HUDEP-2 (cell line): ENCODE results near the gene ADCY3.
A peak's percentile ranks its signal among the peaks of the same experiment; 100 is the strongest.
"Not testable (repeated sequence)": the region's sequence is repeated elsewhere in the genome, so short reads cannot be mapped to it uniquely, and the experiment has no call there.

ENCODE experiments used
- DNase-seq, 76 experiments: peaks; one replicate each; lab custom pipeline; 2025; ENCODE audit not compliant: unreplicated experiment in 76 of 76; lab: John Stamatoyannopoulos, UW

ADCY3 gene

DNA sequence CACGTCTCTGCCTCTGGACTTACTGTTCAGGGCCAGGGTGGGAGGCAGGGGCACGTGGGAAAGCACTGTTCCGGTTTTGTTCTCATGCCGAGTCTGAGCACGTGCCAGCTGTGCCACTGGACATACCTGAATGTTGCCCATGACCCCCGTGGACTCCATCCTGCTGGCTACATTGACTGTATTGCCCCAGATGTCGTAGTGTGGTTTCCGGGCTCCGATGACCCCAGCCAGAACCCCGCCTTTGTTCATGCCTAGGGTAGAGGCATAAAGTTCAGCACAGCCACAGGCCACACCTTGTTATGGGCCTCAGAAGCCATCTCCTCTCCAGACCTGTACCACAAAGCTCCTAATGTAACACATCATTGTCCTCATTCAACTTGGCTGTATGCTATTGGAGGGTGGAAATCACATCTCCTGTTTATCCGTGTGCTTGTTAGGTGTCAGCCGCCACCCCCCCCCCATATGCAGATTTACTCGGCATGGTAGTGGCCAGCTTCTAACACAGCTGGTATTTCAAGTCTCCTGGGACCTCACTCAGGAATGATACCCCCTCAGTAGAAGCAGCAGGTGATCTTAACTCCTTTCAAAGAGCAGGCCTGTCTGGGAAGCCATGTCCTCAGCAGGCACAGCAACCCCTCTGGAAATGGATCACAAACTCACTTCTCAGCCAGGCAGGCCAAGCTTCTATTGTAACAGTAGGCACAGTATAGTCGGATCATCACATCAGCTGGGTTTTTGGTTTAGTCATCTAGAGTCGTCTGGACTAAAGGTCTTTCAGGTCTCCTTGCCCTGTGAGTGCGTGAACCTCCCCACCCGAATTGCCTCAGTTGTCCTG, 99.2 kb downstream of the ADCY3 start:
- no peak for DNase-seq

DNA sequence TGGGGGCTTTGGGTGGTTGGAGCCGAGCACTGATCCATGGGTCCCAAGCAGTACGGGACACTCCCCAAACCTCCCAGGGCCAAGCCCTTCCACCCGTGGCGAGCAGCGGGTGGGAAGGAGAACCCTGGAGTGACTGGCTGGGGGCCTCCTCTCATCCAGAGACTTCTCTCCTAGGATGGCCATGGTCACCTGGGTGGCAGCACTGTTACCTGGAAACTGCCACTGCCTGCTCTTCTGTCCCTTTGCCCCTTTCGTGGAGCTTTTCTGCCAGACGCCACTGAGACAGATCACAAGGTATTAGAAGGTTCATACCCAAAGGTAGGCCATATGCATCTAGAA, 99.9 kb downstream of the ADCY3 start:
- DNase-seq: no peak

DNA sequence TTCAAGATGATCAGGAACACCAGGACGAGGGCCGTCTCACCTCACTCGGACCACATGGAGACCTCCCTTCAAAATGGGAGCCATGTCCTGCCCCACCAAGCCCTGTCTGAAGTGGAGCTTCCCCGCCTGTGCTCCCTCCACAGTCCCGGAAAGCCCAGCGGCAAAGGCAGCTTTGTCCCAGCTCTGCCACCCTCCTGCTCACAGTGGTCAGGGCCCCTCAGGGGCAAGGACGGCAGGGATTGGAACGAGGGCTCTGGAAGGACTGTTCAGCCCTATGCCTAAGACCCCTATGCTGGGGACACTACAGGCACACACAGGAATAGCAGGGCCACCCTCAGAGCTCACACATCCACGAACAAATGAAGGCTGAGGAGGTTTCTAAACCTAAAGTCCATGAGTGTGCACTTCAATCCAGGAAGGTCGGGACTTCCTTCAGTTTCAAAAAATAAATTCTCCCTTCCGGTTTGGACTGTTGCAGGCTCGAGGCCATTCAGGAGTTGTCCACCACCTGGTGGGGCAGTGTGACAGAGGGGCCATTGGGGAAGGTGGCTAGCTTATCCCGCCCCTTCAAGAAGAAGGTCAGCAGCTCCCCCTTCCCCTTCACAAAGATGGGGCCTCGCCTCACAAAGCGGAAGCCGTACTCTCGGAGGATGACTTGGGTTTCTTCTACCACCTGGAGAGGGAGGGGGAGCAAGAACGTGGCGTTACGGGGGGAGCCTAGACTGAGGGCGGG, 100.4 kb downstream of the ADCY3 start:
- no peak for DNase-seq

DNA sequence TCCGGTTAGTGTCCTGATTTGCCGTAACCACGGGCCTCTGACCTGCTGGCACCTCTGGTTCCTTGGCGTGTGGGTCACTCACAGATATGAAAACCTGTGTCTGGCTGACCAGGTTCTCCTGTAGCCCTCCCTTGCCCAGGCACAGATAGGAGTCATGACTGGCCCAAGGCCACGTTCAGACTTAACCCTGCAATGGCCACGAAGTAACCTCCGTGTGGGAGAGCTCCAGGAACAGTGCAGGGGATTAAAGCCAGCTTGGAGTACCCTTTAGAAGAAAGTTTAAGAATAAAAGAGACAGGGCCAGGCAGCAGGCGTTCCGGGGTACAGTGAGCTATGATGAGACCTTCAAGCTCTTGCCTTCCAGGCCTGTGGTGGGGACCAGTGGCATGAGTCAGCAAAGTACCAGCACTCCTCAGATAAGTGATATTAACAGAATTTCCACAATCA, 101.3 kb downstream of the ADCY3 start:
- peak in 9 of 76 experiments; percentile 7 to 52 (median 26) for DNase-seq

DNA sequence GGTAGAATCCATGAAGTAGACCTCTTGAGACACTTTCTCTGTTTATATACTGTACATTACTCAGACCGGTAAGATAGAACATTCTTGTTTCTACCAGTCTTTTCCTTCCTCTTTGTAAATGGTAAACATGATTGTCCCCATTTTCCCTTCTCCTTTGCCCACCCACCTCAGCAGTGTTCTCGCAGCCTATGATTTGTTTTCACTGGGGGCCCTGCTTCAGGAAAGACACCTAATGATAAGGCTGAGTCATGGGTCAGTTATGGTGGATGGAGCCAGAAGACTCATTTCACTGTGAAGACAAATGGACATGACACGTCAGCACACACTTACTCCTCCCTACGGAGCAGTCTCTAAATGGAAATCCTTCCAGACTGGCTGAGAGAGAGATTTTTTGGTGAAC, 103.2 kb downstream of the ADCY3 start:
- no peak for DNase-seq

DNA sequence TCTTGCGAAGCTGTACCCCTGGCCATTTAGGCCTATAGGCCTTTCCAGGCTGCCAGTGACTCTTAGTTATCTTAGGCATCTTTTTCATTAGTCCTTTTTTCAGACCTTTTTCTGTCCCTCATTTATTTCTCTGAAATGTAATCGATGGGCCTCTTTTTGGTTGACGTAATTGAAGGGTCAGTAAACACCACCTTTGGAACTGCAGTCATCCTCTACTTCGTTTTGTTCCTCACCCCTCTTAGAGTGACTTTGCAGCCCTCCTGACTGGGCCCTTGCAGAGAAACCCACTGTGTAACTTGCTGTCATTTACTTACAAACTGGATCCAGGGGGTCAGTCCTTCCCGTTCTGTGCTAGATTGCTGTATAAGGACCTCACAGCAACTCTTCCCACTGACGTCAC, 103.6 kb downstream of the ADCY3 start:
- no peak for DNase-seq

DNA sequence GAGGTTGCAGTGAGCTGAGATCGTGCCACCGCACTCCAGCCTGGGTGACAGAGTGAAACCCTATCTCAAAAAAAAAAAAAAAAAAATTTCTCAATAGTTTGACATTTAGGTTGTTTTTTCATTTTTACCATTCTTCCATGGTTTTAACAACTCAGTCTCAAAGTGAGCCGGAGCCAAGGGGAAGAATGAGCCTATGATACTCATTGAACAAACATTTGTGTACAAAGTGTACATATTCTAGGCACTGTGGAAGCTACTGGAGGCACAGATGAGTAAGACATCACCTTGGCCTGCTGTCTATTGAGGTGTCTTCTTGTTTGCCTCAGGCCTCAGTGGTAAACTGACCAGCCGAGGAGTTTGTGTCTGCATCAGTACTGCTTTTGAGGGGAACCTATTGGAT, 104.9 kb downstream of the ADCY3 start:
- no peak for DNase-seq

DNA sequence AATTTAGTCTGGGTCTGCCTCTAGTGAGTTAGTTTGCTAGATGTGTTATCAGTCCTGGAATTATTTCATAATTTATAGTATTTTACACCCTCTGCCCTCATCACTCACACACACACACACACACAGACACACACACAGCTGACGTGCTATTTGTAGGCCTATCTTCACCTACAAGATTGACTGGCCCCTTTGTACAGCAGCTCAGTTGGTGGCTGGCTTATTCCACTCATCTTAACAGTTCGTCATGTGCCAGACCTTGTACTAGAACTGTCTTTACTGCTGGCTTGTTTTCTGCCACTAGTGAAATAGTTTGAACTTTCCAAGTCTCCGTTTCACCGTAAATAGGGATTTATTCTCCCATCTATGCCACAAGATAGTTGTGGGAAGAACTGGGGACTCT, 105.5 kb downstream of the ADCY3 start:
- DNase-seq: no peak

DNA sequence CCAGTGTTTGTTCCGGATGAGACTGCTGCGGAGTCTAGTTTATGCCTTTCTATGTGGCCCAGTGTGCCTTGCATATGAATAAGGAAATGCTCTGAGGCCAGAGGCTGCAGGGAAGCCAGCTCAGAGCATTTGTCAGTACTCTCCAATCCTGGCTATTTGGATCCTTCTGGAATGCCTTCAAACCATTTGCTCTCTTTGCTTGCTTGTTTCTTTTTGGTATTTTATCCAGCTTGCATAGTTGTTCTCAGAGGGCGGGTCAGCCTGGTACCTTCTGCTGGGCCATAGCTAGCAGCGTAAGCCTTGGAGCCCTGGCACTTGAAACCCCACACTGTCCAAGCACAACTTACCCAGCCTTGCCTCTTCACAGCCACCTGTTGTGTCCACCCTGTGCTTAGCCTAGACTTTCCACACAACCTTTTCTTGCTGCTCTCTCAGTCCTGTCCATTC, 106.3 kb downstream of the ADCY3 start:
- no peak for DNase-seq

DNA sequence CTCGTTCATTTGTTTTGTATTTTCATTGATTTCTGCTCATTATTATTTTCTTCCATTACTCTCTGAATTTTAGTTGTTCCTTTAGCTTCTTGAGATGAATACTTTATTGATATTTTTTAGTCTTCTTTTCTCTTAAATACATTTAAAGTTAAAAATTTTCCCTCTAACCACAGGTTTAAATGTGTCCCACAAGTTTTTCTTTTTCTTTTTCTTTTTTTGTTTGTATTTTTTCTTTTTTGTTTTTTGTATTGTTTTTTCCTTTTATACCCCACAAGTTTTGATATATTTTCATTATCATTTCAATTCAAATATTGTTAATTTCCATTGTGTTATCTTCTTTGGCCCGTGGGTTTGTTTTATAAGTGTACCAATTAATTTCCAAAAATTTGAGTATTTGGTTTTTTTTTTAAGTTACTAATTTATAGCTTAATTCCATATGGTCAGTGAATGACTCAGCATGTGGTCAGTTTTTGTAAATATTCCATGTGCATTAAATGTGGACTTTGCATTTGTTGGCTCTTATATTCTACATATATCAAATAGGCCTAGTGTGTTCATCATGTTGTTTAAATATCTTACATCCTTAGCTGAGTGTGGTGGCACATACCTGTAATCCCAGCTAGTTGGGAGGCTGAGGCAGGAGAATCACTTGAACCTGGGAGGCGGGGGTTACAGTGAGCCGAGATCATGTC, 110.6 kb downstream of the ADCY3 start:
- no peak for DNase-seq

DNA sequence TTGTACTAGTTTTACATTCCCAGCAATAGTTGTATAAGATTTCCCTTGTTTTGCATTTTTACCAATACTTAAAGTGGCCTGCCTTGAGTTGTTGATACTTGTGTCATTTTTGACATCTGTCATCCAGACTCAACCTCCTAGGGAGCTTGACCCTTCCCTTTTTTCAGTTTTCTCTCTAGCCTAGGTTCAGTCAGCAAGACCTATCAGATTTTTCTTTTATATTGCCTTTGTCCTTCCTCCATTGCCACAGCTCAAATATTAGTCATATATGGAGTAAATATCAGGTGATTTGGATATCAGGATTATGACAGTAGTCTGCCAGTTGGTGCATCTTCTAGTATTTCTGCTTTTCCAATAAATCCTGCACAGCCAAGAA, 113.4 kb downstream of the ADCY3 start:
- DNase-seq: no peak

DNA sequence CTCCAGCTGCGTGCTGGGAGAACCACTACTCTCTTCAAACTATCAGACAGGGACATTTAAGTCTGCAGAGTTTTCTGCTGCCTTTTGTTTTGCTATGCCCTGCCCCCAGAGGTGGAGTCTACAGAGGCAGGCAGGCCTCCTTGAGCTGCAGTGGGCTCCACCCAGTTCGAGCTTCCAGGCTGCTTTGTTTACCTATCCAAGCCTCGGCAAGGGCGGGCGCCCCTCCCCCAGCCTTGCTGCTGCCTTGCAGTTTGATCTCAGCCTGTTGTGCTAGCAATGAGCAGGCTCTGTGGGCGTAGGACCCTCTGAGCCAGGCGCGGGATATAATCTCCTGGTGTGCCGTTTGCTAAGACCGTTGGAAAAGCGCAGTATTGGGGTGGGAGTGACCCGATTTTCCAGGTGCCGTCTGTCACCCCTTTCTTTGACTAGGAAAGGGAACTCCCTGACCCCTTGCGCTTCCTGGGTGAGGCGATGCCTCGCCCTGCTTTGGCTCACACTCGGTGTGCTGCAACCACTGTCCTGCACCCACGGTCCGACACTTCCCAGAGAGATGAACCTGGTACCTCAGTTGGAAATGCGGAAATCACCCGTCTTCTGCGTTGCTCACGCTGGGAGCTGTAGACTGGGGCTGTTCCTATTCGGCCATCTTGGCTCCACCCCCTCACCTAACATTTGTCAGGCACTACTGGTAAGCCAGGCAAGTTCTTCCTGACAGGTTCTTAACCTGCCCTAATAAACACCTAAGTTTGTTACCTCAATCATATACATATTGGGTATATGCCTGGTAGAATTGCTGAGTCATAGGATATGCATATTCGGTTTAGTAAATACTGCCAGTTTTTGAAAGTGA, 114.0 kb downstream of the ADCY3 start:
- DNase-seq: peak in 1 of 76 experiments; percentile 17

DNA sequence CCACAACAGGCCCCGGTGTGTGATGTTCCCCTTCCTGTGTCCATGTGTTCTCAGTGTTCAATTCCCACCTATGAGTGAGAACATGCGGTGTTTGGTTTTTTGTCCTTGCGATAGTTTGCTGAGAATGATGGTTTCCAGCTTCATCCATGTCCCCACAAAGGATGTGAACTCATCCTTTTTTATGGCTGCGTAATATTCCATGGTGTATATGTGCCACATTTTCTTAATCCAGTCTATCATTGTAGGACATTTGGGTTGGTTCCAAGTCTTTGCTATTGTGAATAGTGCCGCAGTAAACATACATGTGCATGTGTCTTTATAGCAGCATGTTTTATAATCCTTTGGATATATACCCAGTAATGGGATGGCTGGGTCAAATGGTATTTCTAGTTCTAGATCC, 119.5 kb downstream of the ADCY3 start:
- DNase-seq: not testable (repeated sequence)

DNA sequence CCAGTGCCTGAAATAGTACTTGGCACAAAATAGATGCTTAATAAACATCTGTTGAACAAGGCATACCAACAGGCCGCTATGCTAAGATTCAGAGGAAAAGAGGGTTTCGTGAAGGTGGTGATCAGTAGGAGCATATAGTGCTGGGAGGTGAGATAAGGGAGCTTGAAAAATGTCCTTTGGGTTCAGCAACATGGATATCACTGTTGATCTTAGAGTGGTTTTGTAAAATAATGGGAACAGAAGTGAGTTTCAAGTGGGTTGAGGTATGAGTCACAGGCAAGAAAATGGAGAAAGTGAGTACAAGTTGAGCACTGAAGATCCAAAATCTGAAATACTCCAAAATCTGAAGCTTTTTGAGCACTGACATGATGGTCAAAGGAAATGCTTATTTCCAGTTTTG, 122.4 kb downstream of the ADCY3 start:
- DNase-seq: peak in 16 of 76 experiments; percentile 2 to 60 (median 24)

DNA sequence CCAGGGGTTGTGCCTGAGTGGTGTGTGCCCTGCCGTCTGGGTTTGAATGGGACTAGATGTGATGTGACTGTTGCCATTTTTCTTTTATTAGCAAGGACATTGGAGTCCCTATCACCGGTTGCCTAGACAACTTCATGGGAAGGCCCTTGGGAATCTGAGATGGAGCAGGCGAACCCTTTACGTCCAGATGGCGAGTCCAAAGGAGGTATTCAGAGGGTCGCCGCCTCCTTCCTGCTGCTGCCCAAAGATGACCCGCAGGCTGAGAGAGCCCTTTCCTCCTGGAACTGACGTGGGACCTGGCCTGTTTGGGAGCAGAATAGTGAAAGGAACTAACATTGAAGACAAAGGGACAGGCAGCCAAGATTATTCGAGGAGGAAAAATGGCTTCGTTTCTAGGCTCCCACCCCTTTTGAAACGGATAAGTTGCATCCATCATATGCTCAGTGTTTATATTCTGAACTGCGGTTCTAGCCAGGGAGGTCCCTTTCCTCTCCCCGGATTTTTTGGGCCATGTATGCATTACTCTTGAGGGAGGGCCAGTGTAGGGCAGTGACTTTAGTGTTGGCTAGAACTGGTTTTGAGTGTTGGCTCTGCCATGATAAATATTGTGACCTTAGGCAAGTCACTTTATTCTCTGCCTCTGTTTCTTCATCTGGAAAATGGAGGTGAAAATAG, 126.1 kb downstream of the ADCY3 start:
- peak in 11 of 76 experiments; percentile 5 to 43 (median 20) for DNase-seq

DNA sequence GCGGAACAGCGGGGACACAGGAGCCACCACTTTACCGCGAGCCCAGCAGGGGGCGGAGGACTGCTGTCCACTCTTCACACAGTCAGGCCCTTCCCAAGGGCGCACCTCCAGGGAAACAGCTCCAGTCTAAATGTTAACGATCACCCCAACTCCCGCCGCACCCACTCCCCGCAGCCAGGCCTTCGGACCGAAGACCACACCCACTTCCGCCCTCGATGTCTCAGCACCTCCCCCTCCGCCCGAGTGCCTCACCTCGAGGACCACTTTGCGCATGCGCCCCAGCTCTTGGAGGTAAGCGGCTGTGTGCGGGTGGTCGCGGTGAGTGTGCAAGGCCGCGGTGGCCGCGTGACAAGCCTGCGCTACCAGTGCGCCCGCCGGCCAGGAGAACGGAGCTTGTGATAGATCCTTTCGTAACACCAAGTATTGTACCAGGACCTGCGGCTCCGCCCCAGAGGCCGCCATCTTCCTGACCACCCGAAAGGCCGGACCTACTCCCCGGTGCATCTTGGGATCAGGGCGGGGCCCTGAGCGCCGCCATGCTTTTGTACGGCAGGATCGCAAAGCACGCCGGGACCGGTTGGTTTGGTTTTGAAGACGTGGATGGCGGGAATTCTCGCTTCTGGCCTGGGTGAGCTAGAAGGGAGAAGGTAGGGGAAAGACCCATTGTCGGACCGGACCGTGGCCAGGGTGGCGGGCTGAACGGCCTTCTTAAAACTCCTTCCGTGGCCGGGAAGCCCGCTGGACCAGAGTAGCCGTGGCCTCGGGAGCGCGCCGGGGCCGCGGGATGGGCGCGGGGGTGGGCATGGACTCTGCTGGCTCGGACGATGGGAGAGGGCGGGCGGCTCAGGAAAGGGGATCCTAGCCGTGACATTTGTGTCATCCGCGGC, 126.9 kb downstream of the ADCY3 start, which contains the start of the genes CENPO and PTRHD1:
TSS of gene CENPO (plus strand) at position 552 of the 887 bp plus-strand sequence. CDS start 495 bp downstream, outside the sequence.
TSS of gene PTRHD1 (minus strand) at position 518 of the 887 bp plus-strand sequence. CDS start at position 504, 14 bp downstream.
- DNase-seq: peak; percentile 70 to 99 (median 94)

DNA sequence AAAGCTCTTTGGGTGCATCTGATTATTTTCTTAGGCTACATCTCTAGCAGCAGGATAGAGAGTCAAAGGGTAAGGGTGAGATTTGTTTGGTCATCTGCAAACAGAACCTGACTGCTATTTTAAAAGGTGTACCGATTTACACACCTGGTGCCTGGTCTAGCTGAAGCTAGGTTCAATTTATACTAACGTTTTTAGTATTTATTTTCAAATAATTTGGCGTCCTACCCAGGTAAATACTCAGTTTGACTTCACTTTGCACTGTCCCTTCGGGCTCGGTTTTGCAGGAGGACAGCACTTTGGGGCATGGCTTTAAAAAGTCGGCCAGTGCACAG, 127.5 kb downstream of the ADCY3 start:
- no peak for DNase-seq

DNA sequence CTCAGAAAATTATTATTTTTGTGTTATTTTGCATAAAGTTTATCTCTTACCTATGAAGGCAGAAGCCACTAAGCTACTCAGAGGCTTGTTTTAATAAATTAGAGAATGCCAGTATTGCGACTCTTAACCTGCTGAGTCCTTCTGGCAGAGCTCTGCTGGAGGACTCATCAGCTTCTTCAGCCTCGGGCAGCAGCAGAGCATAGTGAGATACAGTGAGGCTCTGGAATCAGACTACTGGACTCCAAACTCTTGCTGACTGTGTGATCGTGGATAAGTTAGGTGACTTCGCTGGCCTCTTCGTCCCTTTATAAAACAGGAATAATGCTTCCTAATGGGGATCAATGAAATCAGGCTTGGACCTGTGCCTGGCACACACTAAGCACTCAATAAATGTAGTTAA, 128.6 kb downstream of the ADCY3 start:
- no peak for DNase-seq

DNA sequence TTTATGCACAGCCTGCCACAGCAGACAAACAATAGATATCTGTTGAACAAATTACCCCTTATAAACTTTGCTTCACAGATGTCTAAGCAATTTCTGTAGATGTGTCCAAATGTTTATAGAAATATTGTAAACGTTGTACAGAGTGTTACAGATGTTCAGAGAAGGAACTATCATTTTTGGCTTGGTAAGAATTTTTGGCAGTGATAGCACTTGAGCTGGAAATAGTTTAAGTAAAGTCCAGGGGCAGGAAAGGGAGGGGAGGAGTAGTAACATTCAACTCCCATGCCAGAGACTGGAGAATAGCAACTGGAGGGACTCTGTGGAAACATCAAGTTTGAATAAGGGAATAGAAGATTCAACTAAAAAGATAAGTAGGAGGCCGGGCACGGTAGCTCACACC, 131.2 kb downstream of the ADCY3 start:
- no peak for DNase-seq
